Mesodermal cell (in vitro differentiated cells): ENCODE data around the gene SYMPK.

Experiments
- H3K27ac ChIP-seq: 2 replicates; pipeline ENCODE4 v1.7.0; 2013; ENCODE audit warnings: mild to moderate bottlenecking, low read depth, low read length, moderate library complexity; ENCODE audit not compliant: severe bottlenecking
- H3K36me3 ChIP-seq: 2 replicates; pipeline ENCODE4 v1.7.1; 2013; ENCODE audit warnings: mild to moderate bottlenecking, low read length, moderate library complexity; ENCODE audit not compliant: control insufficient read depth, insufficient read depth
- H3K4me1 ChIP-seq: one replicate; pipeline ENCODE4 v1.7.1; 2013; ENCODE audit warnings: mild to moderate bottlenecking, low read length; ENCODE audit not compliant: insufficient read depth, control insufficient read depth, poor library complexity, severe bottlenecking
- H3K4me3 ChIP-seq: 2 replicates; pipeline ENCODE4 v1.7.0; 2013; ENCODE audit warnings: low read length, control low read depth, mild to moderate bottlenecking; ENCODE audit not compliant: insufficient read depth, poor library complexity, severe bottlenecking; ENCODE audit errors: extremely low read depth
- H3K9me3 ChIP-seq: 2 replicates; pipeline ENCODE4 v1.7.1; 2013; ENCODE audit warnings: mild to moderate bottlenecking, low read length, moderate library complexity; ENCODE audit not compliant: control insufficient read depth
- WGBS, 2 experiments: methylation state at CpG; one replicate each; pipeline ENCODE4 v1.1.5; 2013; ENCODE audit warnings: missing lambda C conversion rate in 2 of 2; ENCODE audit not compliant: insufficient coverage in 2 of 2; 5-methylcytosine and 5-hydroxymethylcytosine counted together

SYMPK gene

GRCh38 chr19:45847663-45848062, 15.3 kb downstream of the SYMPK start:
- Histone ChIP-seq H3K27ac (no peak overlapping the region), H3K4me3 (no peak overlapping the region), H3K4me1 (no peaks in the 10 kb centered on the region), H3K9me3 (no peaks in the 10 kb centered on the region), H3K36me3 (peaks cover 95% of the 10 kb centered on the region)
- 90 to 92% methylated on average over 9 to 12 of the region's 13 CpGs for WGBS, 2 experiments

GRCh38 chr19:45842198-45842597, 20.7 kb downstream of the SYMPK start:
- Histone ChIP-seq H3K9me3 (peaks cover 6% of the 10 kb centered on the region), H3K27ac (no peak overlapping the region), H3K4me3 (no peak overlapping the region), H3K36me3 (peaks cover 95% of the 10 kb centered on the region), H3K4me1 (no peaks in the 10 kb centered on the region)
- WGBS, 2 experiments = 96% methylated on average over 10 to 11 of the region's 14 CpGs

GRCh38 chr19:45834970-45835369, 28.0 kb downstream of the SYMPK start:
- no peaks in the 10 kb centered on the region for H3K4me1 ChIP-seq
- H3K27ac ChIP-seq = no peak overlapping the region
- H3K36me3 ChIP-seq = peaks cover 92% of the 10 kb centered on the region
- WGBS, 2 experiments = 93 to 100% methylated on average over 4 to 5 of the region's 7 CpGs
- peaks cover 6% of the 10 kb centered on the region for H3K9me3 ChIP-seq
- H3K4me3 ChIP-seq = no peak overlapping the region

- Histone ChIP-seq H3K27ac (no peak overlapping the region), H3K36me3 (peaks cover 96% of the 10 kb centered on the region), H3K4me1 (no peaks in the 10 kb centered on the region), H3K9me3 (no peaks in the 10 kb centered on the region), H3K4me3 (no peak overlapping the region)
- 97 to 98% methylated on average over 14 to 16 of the region's 16 CpGs for WGBS, 2 experiments
Measured at GRCh38 chr19:45828945-45829344, 34.0 kb downstream of the SYMPK start.

- Histone ChIP-seq H3K4me1 (no peaks in the 10 kb centered on the region), H3K9me3 (no peaks in the 10 kb centered on the region), H3K36me3 (peaks cover 96% of the 10 kb centered on the region), H3K4me3 (no peak overlapping the region), H3K27ac (no peak overlapping the region)
- WGBS, 2 experiments = 95 to 96% methylated on average over 9 of the region's 9 CpGs
Measured at GRCh38 chr19:45828523-45828922, 34.4 kb downstream of the SYMPK start.

- Histone ChIP-seq H3K27ac (no peak overlapping the region), H3K9me3 (no peaks in the 10 kb centered on the region), H3K4me1 (no peaks in the 10 kb centered on the region), H3K4me3 (no peak overlapping the region), H3K36me3 (peaks cover 96% of the 10 kb centered on the region)
- WGBS, 2 experiments = 95 to 96% methylated on average over 16 of the region's 16 CpGs
Measured at GRCh38 chr19:45827459-45828093, 35.4 kb downstream of the SYMPK start.

- WGBS, 2 experiments = 96% methylated on average over 7 to 9 of the region's 11 CpGs
- peaks cover 95% of the 10 kb centered on the region for H3K36me3 ChIP-seq
- no peaks in the 10 kb centered on the region for H3K4me1 ChIP-seq
- no peaks in the 10 kb centered on the region for H3K9me3 ChIP-seq
- H3K4me3 ChIP-seq = no peak overlapping the region
- H3K27ac ChIP-seq = no peak overlapping the region
Measured at GRCh38 chr19:45826934-45827333, 36.0 kb downstream of the SYMPK start.

GRCh38 chr19:45825917-45826893, 36.7 kb downstream of the SYMPK start:
- H3K36me3 ChIP-seq = peaks cover 95% of the 10 kb centered on the region
- WGBS, 2 experiments = 86 to 88% methylated on average over 18 to 21 of the region's 22 CpGs

GRCh38 chr19:45825263-45825605, 37.7 kb downstream of the SYMPK start:
- no peaks in the 10 kb centered on the region for H3K4me1 ChIP-seq
- no peaks in the 10 kb centered on the region for H3K9me3 ChIP-seq
- no peak overlapping the region for H3K4me3 ChIP-seq
- peaks cover 97% of the 10 kb centered on the region for H3K36me3 ChIP-seq
- H3K27ac ChIP-seq = no peak overlapping the region
- WGBS, 2 experiments = 92 to 96% methylated on average over 4 to 5 of the region's 8 CpGs

More at GRCh38 chr19:45825917-45826893, 36.7 kb downstream of the SYMPK start:
- Histone ChIP-seq H3K27ac (no peak overlapping the region), H3K4me3 (no peak overlapping the region), H3K4me1 (no peaks in the 10 kb centered on the region), H3K9me3 (no peaks in the 10 kb centered on the region)

- H3K36me3 ChIP-seq = peaks cover 97% of the 10 kb centered on the region
- no peak overlapping the region for H3K27ac ChIP-seq
- no peaks in the 10 kb centered on the region for H3K9me3 ChIP-seq
- no peaks in the 10 kb centered on the region for H3K4me1 ChIP-seq
- 95 to 96% methylated on average over 23 to 26 of the region's 26 CpGs for WGBS, 2 experiments
- no peak overlapping the region for H3K4me3 ChIP-seq
Measured at GRCh38 chr19:45824531-45825262, 38.2 kb downstream of the SYMPK start.
